GM21576 (cell line): ENCODE measurements around the gene APBA1.

Experiments used
- ATAC-seq: cut with Tn5 transposase; IDR thresholded peaks from one replicate; pipeline ENCODE4 v1.9.1; 2021; ENCODE audit warnings: mild to moderate bottlenecking, moderate library complexity; ENCODE audit not compliant: unreplicated experiment

Gene APBA1

GRCh38 chr9:69671879-69672595 is at the start of gene APBA1:
TSS of gene APBA1 (minus strand) at chr9:69672371.
- peak; percentile 30 for ATAC-seq

GRCh38 chr9:69719983-69720382 is 47.8 kb upstream of the APBA1 start:
- ATAC-seq: no peak

- no peak for ATAC-seq
These were observed 47.2 kb upstream of the APBA1 start for GRCh38 chr9:69719367-69719766.

GRCh38 chr9:69718218-69718617 is 46.0 kb upstream of the APBA1 start:
- ATAC-seq: no peak

GRCh38 chr9:69715825-69716224 is 43.7 kb upstream of the APBA1 start:
- ATAC-seq: no peak

- ATAC-seq: no peak
These were observed 42.9 kb upstream of the APBA1 start for GRCh38 chr9:69715096-69715495.

GRCh38 chr9:69697475-69697874 is 25.3 kb upstream of the APBA1 start:
- ATAC-seq: no peak

GRCh38 chr9:69696802-69697201 is 24.6 kb upstream of the APBA1 start:
- ATAC-seq: no peak

- ATAC-seq: no peak
These were observed 17.9 kb upstream of the APBA1 start for GRCh38 chr9:69689991-69690538.

GRCh38 chr9:69683927-69684326 is 11.8 kb upstream of the APBA1 start:
- no peak for ATAC-seq

- ATAC-seq: no peak
These were observed 6.8 kb upstream of the APBA1 start for GRCh38 chr9:69678843-69679538.

- no peak for ATAC-seq
These were observed 5.8 kb upstream of the APBA1 start for GRCh38 chr9:69677931-69678330.

GRCh38 chr9:69675563-69675962 is 3.4 kb upstream of the APBA1 start:
- ATAC-seq: no peak

- no peak for ATAC-seq
These were observed 2.7 kb upstream of the APBA1 start for GRCh38 chr9:69674716-69675438.

- ATAC-seq: no peak
These were observed 2.0 kb upstream of the APBA1 start for GRCh38 chr9:69674112-69674685.

GRCh38 chr9:69673311-69673640 is 1.1 kb upstream of the APBA1 start:
- no peak for ATAC-seq

GRCh38 chr9:69672596-69673310 is 582 bp upstream of the APBA1 start:
- peak; percentile 95 for ATAC-seq

- no peak for ATAC-seq
These were observed 776 bp downstream of the APBA1 start for GRCh38 chr9:69671311-69671878.

GRCh38 chr9:69667306-69667705 is 4.9 kb downstream of the APBA1 start:
- ATAC-seq: no peak

GRCh38 chr9:69660304-69660703 is 11.9 kb downstream of the APBA1 start:
- ATAC-seq: no peak
